ENCODE results near the gene IRX5. TPM values are rescaled to one million over a fixed set of nuclear protein-coding genes. Genes with fewer than 3 reads are reported as not detected.

IRX5 gene
- total RNA-seq, 1 donor from 2014 or later = 23.8 TPM

DNA sequence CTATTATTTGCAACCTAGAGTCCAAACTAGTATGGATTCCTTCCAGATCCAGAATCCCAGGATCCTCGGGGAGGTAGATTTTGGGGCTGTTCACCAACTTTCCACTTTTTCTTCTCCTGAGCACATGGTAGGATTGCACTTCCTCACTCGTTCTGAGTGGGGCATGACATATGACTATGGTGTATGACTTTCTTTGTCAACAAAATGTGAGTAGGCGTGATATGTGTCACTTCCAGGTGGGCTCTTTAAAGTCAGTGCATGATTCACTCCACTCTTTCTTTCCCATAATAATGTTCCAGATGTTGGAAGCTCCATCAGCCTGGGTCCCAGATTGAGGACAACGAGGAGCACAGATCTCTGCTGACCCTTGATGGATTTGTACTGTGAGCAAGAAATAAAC lies 21.5 kb downstream of the IRX5 start:
- intact Hi-C loops (cut with DNase I) = no loop called here
- TF ChIP-seq, protein P1, sequence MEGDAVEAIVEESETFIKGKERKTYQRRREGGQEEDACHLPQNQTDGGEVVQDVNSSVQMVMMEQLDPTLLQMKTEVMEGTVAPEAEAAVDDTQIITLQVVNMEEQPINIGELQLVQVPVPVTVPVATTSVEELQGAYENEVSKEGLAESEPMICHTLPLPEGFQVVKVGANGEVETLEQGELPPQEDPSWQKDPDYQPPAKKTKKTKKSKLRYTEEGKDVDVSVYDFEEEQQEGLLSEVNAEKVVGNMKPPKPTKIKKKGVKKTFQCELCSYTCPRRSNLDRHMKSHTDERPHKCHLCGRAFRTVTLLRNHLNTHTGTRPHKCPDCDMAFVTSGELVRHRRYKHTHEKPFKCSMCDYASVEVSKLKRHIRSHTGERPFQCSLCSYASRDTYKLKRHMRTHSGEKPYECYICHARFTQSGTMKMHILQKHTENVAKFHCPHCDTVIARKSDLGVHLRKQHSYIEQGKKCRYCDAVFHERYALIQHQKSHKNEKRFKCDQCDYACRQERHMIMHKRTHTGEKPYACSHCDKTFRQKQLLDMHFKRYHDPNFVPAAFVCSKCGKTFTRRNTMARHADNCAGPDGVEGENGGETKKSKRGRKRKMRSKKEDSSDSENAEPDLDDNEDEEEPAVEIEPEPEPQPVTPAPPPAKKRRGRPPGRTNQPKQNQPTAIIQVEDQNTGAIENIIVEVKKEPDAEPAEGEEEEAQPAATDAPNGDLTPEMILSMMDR (IDR thresholded peaks at IDR 0.05) = no peak
- H3K36me3 ChIP-seq = no peaks in the 10 kb centered on the region
- H3K4me3 ChIP-seq = no peak overlapping the region
- no peaks in the 10 kb centered on the region for H3K9me3 ChIP-seq
- ATAC-seq = no peak
- no peaks in the 10 kb centered on the region for H3K4me1 ChIP-seq
- H3K27ac ChIP-seq = no peak overlapping the region
- DNase-seq = no peak
- H3K27me3 ChIP-seq (ENCODE audit: low read depth) = peaks cover 13% of the 10 kb centered on the region

DNA sequence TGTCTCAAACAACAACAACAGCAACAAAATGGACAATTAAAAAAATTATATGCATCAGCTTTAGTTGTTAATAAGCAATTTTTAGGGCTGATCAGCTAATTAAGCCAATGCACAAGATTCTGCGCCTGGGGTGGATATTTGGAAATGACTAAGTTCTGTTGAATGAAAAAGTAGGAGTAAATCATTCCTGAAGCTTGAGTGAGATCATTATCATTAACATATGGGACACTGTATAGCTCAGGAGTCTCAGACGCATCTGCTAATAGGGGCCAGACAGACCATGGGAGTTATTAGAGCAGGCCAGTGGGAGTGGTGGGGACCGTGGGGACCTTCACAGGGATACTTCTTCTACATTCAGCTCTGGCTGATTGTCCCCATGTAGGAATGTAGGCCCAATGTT lies 22.8 kb downstream of the IRX5 start:
- DNase-seq (no peak), ATAC-seq (no peak)
- Histone ChIP-seq H3K4me1 (no peaks in the 10 kb centered on the region), H3K27me3 (ENCODE audit: low read depth) (peaks cover 13% of the 10 kb centered on the region), H3K27ac (no peak overlapping the region), H3K9me3 (no peaks in the 10 kb centered on the region), H3K36me3 (no peaks in the 10 kb centered on the region), H3K4me3 (no peak overlapping the region)
- intact Hi-C loops (cut with DNase I) = no loop called here
- TF ChIP-seq, protein P1 (IDR thresholded peaks at IDR 0.05) = no peak

DNA sequence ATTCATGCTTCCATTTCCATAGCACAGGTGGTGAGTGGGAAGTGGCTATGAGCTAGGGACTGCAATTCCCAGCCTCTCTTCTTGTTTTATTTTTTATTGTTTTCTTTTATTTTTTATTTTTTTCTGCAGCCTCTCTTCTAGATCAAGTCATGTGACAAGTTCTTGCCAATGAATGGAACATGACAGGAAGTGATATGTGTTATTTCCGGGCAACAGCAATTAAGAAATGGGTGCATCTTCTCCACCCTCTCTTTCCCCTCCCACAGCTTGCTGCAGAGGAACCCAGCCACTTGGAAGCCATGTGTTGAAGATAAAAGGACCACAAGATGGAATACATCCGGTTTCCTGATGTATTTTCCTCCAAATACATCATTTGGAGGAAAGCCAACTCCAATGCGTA lies 23.6 kb downstream of the IRX5 start:
- DNase-seq (no peak), ATAC-seq (no peak)
- intact Hi-C loops (cut with DNase I) = no loop called here
- Histone ChIP-seq H3K36me3 (no peaks in the 10 kb centered on the region), H3K27ac (no peak overlapping the region), H3K27me3 (ENCODE audit: low read depth) (peaks cover 11% of the 10 kb centered on the region), H3K4me3 (no peak overlapping the region), H3K4me1 (no peaks in the 10 kb centered on the region), H3K9me3 (no peaks in the 10 kb centered on the region)
- TF ChIP-seq, protein P1 (IDR thresholded peaks at IDR 0.05) = no peak

DNA sequence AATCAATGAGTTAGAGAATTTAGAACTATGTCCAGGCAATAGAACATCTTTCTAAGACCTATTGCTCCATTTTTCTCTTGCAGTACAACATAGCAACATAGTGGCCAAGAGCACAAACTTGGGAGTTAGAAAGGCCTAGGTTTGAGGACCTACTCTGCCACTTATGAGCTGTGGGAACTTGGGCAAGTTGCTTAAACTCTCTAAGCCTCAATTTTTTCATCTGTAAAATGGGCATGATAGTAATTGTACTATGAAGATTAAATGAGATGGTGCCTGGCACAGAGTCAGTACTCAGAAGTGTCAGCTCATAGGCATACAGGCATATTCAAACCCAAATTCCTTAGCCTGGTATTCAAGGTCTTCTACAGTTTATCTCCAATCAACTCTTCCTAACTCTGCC lies 25.1 kb downstream of the IRX5 start:
- TF ChIP-seq, protein P1 (IDR thresholded peaks at IDR 0.05) = no peak
- Histone ChIP-seq H3K36me3 (no peaks in the 10 kb centered on the region), H3K4me3 (no peak overlapping the region), H3K4me1 (no peaks in the 10 kb centered on the region), H3K9me3 (no peaks in the 10 kb centered on the region), H3K27me3 (ENCODE audit: low read depth) (no peaks in the 10 kb centered on the region), H3K27ac (no peak overlapping the region)
- DNase-seq (no peak), ATAC-seq (no peak)
- intact Hi-C loops (cut with DNase I) = no loop called here

DNA sequence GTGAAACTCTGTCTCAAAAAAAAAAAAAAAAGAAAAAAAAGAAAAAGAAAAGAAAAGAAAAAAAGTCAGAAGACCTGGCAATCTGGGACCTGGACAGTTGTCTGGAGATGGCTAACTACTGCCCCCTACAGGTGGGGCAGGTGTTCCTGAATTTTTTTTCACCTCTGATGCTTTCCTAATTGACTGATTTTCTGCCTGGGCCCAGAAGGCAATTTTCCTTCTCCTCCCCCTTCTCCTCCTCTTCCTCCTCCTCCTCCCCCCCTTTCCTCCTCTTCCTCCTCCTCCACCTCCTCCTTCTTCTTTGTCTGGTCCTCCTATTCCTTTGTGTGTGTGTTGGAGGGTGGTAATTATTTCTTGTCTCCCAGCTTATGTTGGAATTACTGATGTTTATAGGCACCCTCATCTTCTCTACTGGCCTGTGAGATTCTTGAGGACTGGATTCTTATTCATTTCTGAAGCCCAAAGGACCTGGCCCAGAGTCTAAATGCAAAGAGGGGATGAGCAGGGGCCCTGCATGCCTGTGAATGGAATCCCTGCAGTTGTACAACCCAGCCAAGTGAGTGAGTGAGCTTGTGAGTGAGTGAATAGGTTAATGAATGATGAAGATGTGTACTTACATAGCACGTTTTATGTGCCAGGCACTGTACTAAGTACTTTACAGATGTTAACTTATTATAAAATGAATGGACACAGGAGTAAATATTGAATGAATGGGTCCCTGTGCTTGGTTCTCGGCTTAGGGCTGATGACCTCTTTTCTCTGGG lies 26.9 kb downstream of the IRX5 start:
- Histone ChIP-seq H3K4me1 (no peaks in the 10 kb centered on the region), H3K27me3 (ENCODE audit: low read depth) (no peaks in the 10 kb centered on the region), H3K4me3 (no peak overlapping the region), H3K9me3 (no peaks in the 10 kb centered on the region), H3K27ac (no peak overlapping the region), H3K36me3 (no peaks in the 10 kb centered on the region)
- ATAC-seq = peak in 1 of 2 donors; percentile 59
- no peak for DNase-seq
- intact Hi-C loops (cut with DNase I) = no loop called here
- TF ChIP-seq, protein P1 (IDR thresholded peaks at IDR 0.05) = peak; percentile 39

All from lower lobe of right lung (tissue), 2 donors.